Suprapubic skin (tissue), 3 donors: ENCODE data around the gene FAM111B.

ENCODE experiments used
- CTCF ChIP-seq, 2 donors: fragments of 200-600 bp in 1 of 2; fragments of 450-650 bp in 1 of 2; sonication (generic) in 1 of 2; IDR thresholded peaks; one replicate each; pipeline ENCODE4 v1.5.1; 2016 to 2019; ENCODE audit warnings: antibody characterized with exemption in 2 of 2, mild to moderate bottlenecking in 1 of 2, moderate library complexity in 1 of 2
- POLR2AphosphoS5 ChIP-seq, 3 donors: sonication (generic); formaldehyde crosslinking; IDR thresholded peaks; one replicate each; pipeline ENCODE4 v1.6.1; 2017; ENCODE audit warnings: antibody characterized with exemption in 3 of 3

- TF ChIP-seq CTCF (IDR thresholded peaks at IDR 0.05) = no peak
- TF ChIP-seq POLR2AphosphoS5 (IDR thresholded peaks at IDR 0.05) = no peak
Observed at GRCh38 chr11:59172345-59173079, 65.5 kb downstream of the FAM111B start.
